AG20443 (cell line): ENCODE results near the gene MS4A13.
"Not testable (repeated sequence)": the region's sequence is repeated elsewhere in the genome, so short reads cannot be mapped to it uniquely, and the experiment has no call there.

ENCODE experiments used
- DNase-seq: peaks from one replicate; pipeline ENCODE4 v3.0.0; 2012; ENCODE audit warnings: low spot score, mixed read lengths

The MS4A13 gene, protein sequence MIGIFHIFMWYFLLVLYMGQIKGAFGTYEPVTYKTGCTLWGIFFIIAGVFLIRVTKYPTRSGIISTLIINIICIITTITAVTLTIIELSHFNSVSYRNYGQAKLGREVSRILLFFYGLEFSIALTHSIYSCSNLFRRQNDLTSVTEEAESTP

DNA sequence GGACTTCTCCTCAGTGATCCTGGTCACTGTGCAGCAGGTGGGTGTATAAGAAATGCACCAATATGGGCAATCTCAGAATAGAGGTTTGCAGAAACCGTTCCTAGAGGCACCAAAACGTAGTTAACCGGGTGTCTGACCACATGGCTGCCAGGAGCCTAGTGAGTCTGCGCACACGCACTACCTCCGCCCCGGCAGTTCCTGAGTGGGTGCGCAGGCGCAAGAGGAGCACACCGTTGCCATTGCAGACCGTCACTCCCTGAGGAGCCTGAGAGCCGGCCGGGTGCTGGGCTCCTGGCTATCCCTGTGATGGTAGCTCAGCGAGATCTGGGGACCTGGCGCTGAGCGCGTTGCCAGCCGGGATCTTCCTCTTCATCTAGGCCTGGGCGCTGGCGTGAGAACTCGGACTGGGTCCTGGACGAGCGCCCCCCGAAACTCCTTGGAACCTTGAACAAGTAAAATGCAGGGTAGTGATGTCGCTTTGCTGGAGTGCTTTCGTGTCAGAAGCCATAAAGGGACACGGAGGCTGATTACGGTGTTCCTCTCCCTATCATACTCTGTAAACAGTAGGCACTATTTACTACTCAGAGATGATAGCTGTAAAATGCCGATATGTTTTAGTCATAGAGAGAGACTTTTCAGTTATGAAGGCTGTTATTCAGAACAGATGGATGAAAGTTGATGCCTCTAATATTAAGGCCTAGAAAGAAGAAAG, at the start of gene MS4A13:
MS4A13 (plus strand) TSS at position 249 of the 712 bp plus-strand sequence. CDS start 2,692 bp downstream, outside the sequence.
- no peak for DNase-seq

DNA sequence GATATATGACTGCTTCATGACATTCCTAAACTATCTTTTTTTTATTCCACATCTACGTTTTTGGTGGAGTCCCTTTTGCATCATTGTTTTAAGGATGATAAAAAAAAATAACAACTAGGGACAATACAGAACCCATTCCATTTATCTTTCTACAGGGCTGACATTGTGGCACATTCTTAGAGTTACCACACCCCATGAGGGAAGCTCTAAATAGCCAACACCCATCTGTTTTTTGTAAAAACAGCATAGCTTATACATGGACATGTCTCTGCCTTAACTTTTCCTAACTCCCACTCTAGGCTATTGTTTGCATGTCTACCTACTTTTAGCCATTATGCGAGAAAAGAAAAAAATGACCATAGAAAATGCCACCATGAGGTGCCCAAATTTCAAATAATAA, 46.4 kb upstream of the MS4A13 start:
- DNase-seq: no peak

DNA sequence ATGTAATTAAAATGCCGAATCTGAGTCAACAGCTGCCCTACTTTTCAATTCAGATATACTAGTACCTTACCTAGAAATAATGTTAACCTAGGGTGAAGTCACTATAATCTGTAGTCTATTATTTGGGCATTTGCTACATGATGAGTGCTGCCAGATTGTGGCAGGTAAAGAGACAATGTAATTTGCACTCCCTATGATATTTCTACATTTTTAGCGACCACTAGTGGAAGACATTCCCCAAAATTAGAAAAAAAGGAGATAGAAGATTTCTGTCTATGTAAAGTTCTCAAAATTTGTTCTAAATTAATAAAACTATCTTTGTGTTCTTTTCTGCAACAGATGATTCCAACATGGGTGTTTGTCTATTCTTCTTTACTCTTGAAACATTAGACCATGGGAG, 45.5 kb upstream of the MS4A13 start:
- DNase-seq: no peak

DNA sequence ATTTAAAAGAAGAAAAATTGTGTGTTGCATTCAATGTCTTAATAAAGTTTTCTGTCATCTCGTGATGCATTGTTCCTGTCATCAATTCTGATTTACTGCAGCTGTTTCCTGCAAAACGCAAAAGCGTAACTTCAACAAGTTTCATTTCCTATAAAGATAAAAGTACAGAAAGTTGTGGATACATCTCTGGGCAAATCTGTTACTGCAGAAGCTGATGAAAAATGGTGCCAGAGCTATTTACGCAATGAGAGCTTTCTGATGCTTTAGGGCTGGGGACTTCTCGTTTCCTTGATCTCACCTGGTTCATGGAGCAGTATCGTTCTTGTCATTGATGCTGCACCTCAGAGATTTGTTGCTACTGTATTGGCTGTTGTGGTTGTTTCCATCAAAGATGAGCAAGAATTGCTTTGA, 38.2 kb upstream of the MS4A13 start:
- no peak for DNase-seq

DNA sequence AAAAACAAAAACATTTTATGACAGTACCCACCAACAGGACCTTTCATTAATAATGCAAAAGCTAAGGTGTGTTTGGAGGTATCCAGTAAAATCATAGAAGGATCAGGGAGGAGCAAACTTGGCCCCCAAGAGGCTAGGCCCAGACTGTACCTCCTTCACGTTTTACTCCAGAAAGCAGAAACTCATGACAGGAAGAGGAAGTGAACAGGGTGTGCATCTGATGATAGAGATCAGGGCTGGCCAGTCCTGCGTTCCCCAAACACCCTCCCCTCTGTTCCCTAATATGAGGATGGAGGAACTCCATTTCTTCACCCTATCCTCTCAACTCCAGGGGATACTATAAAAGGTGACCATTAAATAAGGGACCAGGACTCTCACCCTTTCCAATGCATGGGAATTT, 32.8 kb upstream of the MS4A13 start:
- DNase-seq: no peak

DNA sequence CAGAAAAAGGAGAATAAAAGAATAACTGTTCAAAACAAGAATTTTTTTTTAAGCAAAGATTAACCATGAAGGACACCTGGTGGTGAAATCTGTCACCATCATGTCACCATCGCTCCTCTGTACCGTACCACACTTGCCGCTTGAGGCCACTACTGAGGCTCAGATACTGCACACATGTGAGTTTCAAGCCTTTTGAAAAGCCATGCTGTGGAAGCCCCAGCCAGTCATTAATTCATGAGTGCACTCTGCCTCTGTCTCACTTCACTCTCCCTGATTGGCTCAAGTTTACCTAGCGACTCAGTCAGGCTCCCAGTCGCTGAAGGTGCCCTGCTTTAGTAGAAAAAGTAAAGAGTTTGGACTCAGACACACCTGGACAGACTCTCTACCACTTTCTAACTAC, 29.2 kb upstream of the MS4A13 start:
- no peak for DNase-seq

DNA sequence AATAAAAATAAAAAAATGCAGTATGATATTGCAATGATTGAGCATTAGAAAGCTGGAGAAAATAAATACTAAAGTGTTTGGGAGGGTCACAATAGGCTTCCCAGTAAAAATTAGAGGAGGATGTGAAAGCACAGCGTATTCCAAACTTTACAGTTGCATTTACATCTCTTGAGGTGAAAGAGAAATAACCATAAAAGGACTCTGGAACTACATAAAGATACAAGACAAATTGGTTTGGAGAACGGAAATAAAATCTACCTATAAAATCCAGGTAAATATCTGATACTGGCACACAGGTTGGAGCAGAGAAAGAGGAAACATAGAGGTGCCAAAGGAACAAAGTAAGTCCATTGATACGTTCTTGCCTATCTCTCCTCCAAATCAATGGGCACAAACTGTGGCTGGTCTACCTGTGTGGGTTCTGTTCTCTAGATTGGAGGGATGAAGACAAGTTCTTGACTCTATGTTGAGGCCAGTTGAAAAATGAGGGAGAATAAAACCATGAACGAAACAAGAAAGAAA, 22.6 kb upstream of the MS4A13 start, which contains the start of gene MS4A12:
MS4A12 (plus strand) TSS at position 291 of the 522 bp plus-strand sequence. CDS start 4,541 bp downstream, outside the sequence.
- DNase-seq: no peak

DNA sequence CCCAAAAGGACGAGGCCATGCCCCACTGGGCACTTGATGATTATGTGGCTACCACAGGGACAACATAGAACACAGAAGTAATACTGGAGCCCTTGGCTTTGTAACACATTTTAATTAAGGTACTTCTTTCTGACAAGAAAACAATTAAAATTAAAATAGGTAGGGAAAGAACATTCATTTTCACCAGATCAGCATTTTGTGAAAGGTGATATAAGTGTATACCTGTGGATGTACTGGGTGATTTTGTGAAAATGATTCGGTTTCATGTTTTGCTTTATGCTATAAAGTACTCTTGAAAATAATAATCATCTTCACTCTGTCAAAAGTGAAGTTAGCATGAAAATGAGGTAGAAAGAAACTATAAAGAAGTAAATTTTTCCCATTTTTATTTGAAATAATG, 21.7 kb upstream of the MS4A13 start:
- DNase-seq: no peak

DNA sequence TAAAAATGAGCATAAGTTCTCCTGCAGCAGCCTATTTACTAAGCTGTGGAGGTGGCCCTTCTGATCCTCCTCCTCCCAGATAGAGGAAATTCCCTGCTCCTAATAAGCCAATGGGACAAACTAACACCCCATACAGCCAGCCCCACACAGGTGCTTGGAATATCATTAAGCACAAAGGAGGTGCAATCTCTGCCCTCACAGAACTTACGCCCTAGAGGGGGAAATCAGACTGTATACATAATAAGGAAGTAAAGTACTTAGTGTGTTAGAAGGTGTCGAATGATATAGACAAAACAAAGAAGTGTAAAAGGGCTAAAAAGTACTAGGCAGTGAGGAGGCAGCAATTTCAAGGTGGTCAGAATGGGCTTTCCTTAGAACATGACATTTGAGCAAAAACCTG, 16.8 kb upstream of the MS4A13 start:
- no peak for DNase-seq

DNA sequence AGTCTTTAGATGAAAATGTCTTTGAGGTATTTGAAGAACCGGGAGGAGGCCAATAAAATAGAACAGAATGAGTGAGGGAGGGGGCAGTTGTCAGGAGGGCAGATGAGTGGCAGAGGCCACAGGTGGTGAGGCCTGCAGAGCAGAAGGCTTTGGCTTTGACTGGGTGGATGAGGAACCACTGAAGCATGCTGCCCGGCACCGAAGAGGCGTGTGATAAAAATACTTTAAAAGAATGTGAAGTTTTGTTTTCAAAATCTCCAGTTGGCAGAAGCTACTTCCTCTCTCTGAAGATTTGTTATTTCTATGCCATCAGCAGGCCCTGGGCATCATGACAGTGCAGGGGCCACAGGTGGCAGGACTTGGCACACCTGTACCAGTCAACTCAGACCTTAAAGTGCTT, 16.3 kb upstream of the MS4A13 start:
- no peak for DNase-seq

DNA sequence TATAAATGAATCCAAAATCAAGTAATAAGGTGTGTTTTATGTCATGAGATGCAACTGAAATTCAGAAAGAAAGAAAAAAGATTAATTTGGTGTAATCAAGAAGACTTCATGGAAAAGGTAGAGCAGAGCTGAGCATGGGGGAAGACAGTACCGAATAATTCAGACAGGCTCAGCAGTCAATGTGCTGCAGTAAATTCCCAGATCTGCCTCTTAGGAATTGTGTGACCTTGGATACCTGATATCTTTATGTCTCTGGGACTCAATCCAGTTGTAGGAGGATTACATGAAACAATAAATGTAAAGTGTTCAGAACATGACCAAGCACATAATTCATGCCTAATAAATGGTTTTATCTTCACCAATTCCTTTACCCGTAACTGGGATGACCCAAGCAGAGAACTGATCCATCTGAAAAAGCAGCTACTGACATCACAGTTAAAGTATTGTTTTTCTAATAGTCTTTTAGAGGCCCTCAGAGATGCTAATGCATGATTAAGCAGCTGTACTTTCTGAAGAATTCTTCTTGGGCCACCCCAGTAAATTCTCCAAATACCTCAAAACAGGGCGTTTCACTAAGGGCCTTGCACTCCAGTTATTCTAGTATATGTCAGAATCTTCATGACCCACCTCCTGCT, 14.8 kb upstream of the MS4A13 start:
- no peak for DNase-seq

DNA sequence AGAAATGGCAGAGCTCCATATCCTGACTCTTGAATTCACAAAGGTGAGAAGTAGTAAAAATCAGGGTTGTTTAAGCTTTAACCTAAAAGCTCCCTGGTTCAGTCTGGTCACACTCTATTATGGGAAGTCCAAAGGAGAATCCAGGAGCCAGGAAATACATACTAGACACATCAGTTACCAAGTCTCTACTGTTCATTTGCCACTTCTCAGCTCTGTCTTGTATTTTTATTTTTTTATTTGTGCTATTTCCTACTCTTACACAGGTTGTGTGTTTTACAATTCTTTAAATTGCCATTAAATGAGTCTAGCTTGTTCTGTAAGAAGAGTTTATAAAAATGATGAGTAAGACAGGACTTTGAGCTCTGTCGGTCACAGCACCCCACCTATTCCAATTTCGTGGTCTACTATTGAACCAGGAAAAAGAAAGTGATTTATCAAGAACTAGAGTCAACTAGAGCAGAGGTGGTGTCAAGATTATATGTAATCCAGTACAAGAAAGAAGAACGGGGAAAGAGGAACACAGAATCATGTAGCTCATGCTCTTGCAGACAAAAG, 12.9 kb upstream of the MS4A13 start:
- DNase-seq: no peak

DNA sequence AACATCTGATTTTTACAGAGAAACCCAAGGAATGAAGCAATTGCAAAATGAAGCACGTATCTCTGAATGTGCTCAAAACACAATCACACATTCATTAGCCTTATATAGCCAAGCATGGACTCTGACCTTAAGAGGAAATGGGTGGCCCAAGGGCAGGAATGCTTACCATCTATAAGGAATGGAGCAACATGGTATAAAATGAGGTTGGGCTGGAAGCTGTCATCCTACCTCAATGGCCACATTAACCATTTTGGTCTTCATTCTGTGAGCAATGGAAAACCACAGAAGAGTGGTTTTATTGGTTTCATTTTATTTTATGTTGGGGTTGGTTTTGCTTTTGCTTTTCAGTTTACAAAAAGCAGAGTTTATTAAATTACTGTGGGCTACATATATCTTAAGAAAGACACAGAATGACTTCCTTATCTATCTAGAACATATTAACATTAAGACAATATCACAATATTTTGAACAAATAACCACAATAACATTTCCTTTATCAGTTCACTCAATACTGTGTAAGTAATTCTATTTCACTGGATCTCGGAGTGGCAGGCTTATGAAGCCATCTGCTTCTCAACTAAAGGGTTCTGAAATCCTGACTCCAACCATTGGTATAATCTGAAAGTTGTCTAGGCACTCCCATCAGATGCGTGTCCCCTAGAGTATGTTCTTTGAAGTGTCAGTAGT, 10.8 kb upstream of the MS4A13 start:
- DNase-seq: no peak

DNA sequence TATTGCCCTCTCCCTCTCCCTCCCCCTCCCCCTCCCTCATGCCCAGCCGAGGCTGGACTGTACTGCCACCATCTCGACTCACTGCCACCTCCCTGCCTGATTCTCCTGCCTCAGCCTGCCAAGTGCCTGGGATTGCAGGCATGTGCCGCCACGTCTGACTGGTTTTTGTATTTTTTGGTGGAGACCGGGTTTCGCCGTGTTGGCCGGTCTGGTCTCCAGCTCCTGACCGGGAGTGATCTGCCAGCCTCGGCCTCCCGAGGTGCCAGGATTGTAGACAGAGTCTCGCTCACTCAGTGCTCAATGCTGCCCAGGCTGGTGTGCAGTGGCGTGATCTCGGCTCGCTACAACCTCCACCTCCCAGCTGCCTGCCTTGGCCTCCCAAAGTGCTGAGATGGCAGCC, 5.6 kb upstream of the MS4A13 start:
- DNase-seq: not testable (repeated sequence)

DNA sequence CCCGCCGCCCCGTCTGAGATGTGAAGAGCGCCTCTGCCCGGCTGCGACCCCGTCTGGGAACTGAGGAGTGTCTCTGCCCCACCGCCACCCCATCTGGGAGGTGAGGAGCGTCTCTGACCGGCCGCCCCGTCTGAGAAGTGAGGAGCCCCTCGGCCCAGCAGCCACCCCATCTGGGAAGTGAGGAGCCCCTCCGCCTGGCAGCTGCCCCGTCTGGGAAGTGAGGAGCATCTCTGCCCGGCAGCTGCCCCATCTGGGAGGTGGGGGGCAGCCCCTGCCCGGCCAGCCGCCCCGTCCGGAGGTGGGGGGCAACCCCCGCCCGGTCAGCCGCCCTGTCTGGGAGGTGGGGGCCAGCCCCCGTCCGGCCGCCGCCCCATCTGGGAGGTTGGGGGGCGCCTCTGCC, 5.0 kb upstream of the MS4A13 start:
- not testable (repeated sequence) for DNase-seq

DNA sequence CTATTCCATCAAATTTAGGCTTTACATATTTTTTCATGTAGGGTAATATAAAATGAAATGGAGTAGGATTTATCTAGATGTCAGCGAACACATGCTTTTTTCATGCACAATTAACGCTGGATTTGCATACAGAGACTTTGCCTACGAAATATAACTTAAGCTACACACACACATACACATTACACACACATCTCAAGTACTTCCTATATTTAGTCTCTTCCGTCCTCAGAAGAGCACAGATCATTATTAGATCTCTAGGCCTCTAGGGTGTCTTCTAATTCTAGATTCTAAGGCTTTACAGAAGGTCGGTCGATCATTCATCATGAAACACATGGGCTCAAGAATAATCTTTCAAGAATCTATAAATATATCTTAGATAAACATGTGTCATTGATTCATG, 3.8 kb upstream of the MS4A13 start:
- no peak for DNase-seq

DNA sequence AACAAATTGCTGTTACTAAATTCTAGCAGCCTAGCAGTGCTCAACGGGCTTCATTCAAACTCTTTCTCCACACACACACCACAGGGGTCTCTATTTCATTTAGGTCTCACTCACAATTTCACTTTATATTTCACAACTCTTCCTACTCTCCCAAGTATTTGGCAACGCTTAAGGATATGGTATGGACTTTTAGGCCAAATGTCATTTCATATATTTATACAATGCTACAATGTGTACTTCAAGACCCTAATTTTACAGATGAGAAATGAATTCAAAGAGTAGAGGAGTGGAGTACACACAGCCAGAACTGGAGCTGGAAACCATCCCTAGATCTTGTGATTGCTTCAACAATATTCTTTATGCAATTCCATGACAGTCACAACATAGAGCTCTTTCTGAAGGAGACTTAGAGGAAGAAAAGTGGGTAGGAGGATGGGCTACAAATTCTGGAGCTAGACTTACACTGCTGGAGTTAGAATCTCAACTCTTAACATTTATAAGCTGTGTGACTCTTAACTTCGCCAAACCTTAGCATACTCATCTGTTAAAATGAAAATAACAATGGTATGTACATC, 2.5 kb upstream of the MS4A13 start:
- no peak for DNase-seq

DNA sequence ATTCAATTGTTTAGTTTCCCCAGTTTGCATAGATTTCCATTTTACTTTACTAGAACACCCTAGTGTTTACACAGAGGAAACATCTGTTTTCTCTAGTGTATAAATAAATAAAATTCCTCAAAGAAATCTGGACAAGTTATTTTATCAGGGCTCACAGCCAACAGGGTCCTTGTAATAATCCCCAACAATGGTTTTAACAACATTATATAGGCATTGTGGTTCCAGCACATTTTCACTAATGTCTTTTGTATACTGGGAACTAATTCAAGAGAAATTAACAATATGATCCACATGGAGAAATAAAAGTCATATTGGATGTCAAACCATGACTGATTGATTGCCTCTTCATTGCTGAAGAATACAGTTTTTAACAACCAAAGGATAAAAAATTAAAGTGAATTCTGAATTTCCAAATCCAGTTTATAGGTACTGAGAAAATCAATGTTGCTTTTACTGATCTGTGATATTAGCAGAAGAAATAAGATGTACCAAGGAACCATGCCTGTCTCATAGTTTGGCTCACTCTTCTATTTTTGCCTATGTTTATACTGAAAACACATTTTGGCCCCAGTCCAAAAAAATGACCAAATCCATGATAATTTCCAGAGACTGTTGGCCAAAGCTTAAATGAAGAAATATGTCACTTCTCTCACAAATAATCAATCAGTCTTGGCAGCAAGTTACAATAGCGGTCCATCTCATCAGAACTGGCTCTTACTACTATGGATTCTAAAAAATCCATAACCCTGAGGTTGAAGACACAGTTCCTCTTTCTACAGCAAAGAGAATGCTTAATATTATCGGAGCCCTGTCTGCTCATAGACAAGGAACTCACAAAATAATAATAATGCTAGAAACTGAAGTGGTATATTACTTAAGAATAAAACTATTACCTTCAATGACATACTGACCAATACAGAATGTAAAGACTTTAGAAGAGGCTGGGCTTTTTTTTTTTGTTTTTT, 1.4 kb upstream of the MS4A13 start:
- no peak for DNase-seq

DNA sequence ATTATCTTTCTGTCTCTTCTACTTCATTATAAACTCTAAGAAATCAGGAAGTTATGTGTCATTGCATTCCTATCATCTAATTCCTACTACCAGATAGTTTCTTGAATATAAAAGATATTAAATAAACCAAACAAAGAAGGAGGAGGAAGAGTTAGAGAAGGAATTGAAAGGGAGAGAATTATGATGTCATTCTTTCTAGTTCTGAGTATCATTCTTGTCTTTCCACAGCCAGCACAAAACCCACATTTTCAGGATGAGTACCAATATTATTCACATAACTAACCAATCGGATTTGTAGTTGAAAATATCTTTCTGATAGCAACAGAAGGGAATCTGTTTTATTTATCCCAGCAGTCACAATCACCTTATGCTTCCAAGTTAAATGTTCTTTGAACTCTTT, 13.3 kb downstream of the MS4A13 start:
- DNase-seq: no peak

DNA sequence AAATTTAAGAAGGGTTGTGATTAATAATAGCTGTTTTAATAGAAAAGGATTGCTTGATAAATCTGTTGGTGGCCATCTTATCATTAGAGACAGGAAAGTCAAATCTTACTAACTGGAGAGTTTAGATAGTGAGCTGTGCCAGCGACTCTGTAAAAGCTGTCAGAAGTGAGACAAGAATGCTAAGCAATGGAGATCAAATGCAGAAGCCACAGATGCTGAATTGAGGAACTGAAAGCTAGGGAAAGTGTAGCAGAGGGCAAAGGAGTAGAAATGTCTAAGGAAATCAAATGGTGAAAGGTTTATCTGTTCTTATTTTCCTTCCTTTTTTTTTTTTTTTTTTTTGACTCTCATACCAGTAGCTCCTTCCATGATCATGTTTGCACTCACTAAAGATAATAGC, 13.7 kb downstream of the MS4A13 start:
- DNase-seq: no peak
